HepG2 (cell line): Measurements from ENCODE around the gene IFNA2. TPM values are rescaled to one million over a fixed set of nuclear protein-coding genes. Genes with fewer than 3 reads are reported as not detected.

Experiments used
- AGO2 ChIP-seq: fragments of 200-400 bp; formaldehyde crosslinking; optimal IDR thresholded peaks from 2 replicates; pipeline ENCODE3; 2017; ENCODE audit warnings: mild to moderate bottlenecking, low read depth, low read length, moderate library complexity
- GPN1 ChIP-seq: sonication (generic); formaldehyde crosslinking; IDR thresholded peaks from 2 replicates; pipeline ENCODE4 v1.5.1; 2020; ENCODE audit warnings: missing genetic modification reagents, borderline replicate concordance
- KDM6A ChIP-seq: IDR thresholded peaks from 2 replicates; pipeline ENCODE4 v1.6.1; 2016; ENCODE audit warnings: low read depth
- MED13 ChIP-seq: sonication (generic); formaldehyde crosslinking; IDR thresholded peaks from 2 replicates; pipeline ENCODE4 v1.5.0; 2020; ENCODE audit warnings: missing genetic modification reagents
- NR1H2 ChIP-seq: sonication (generic); formaldehyde crosslinking; IDR thresholded peaks from 2 replicates; pipeline ENCODE4 v1.8.1; 2022; ENCODE audit warnings: low read depth, missing genetic modification reagents, borderline replicate concordance
- NR3C1 ChIP-seq: sonication (generic); formaldehyde crosslinking; IDR thresholded peaks from 2 replicates; pipeline ENCODE4 v1.4.0; 2020; ENCODE audit warnings: missing genetic modification reagents
- PAF1 ChIP-seq: IDR thresholded peaks from 2 replicates; pipeline ENCODE4 v1.6.1; 2016; ENCODE audit warnings: missing genetic modification reagents, missing compliant biosample characterization
- PHB2 ChIP-seq: fragments of 450-650 bp; IDR thresholded peaks from 2 replicates; pipeline ENCODE4 v1.6.1; 2018; ENCODE audit not compliant: partially characterized antibody
- SATB2 ChIP-seq: sonication (generic); formaldehyde crosslinking; IDR thresholded peaks from 2 replicates; pipeline ENCODE4 v1.5.0; 2020; ENCODE audit warnings: missing genetic modification reagents
- SMAD3 ChIP-seq: sonication (generic); formaldehyde crosslinking; IDR thresholded peaks from 2 replicates; pipeline ENCODE4 v1.4.0; 2020; ENCODE audit warnings: missing genetic modification reagents
- SOX5 ChIP-seq: IDR thresholded peaks from 2 replicates; pipeline ENCODE4 v1.6.1; 2016; ENCODE audit warnings: borderline replicate concordance
- ZNF224 ChIP-seq: sonication (generic); formaldehyde crosslinking; IDR thresholded peaks from 2 replicates; pipeline ENCODE4 v1.5.0; 2020; ENCODE audit warnings: mild to moderate bottlenecking, missing genetic modification reagents
- ZNF234 ChIP-seq: sonication (generic); formaldehyde crosslinking; conservative IDR thresholded peaks from 2 replicates; pipeline ENCODE4 v1.5.1; 2020; ENCODE audit warnings: mild to moderate bottlenecking, missing genetic modification reagents
- ZNF274 ChIP-seq: sonication (generic); formaldehyde crosslinking; IDR thresholded peaks from 2 replicates; pipeline ENCODE4 v1.5.1; 2020; ENCODE audit warnings: mild to moderate bottlenecking, missing genetic modification reagents
- ZNF3 ChIP-seq: IDR thresholded peaks from 2 replicates; pipeline ENCODE4 v1.7.0; 2017; ENCODE audit warnings: inconsistent platforms
- ZNF33A ChIP-seq: sonication (generic); formaldehyde crosslinking; IDR thresholded peaks from 2 replicates; pipeline ENCODE4 v1.5.1; 2020; ENCODE audit warnings: missing genetic modification reagents, mild to moderate bottlenecking, moderate library complexity, borderline replicate concordance
- ZNF34 ChIP-seq: sonication (generic); formaldehyde crosslinking; IDR thresholded peaks from 2 replicates; pipeline ENCODE4 v1.4.0; 2020; ENCODE audit warnings: mild to moderate bottlenecking, missing genetic modification reagents, borderline replicate concordance
- ZNF572 ChIP-seq: sonication (generic); formaldehyde crosslinking; IDR thresholded peaks from 2 replicates; pipeline ENCODE4 v1.5.1; 2020; ENCODE audit warnings: mild to moderate bottlenecking, missing genetic modification reagents
- ZNF678 ChIP-seq: sonication (generic); formaldehyde crosslinking; IDR thresholded peaks from 2 replicates; pipeline ENCODE4 v1.4.0; 2020; ENCODE audit warnings: mild to moderate bottlenecking, missing genetic modification reagents
- ZNF841 ChIP-seq: sonication (generic); formaldehyde crosslinking; IDR thresholded peaks from 2 replicates; pipeline ENCODE4 v1.8.1; 2023; ENCODE audit warnings: missing genetic modification reagents, borderline replicate concordance
- polyA plus RNA-seq, 8 experiments: library from polyadenylated mRNA; depleted of rRNA in 3 of 8; stranded (reverse) in 7 of 8; unstranded in 1 of 8; fragments of >200 nt; fragmentation: Illumina TruSeq in 4 of 8; extraction: Trizol in 4 of 8; gene quantifications; 2 replicates each; pipeline versions ENCODE4 v1.2.1 to v1.2.3, GENCODE V29; 2011 to 2016; ENCODE audit warnings: low read depth in 4 of 8, missing spikeins in 1 of 8, mixed read lengths in 1 of 8; ENCODE audit not compliant: insufficient read depth in 1 of 8
- total RNA-seq, 5 experiments: library from RNA; depleted of rRNA; stranded (reverse); fragments of >200 nt; fragmentation: Illumina TruSeq; extraction: Trizol; gene quantifications; 2 replicates each; pipeline ENCODE4 v1.2.3, GENCODE V29; 2016; ENCODE audit warnings: low read depth in 1 of 5
- TF ChIP-seq, protein P1 (sequence below): IDR thresholded peaks from 2 replicates; pipeline ENCODE4 v1.6.1; 2012; ENCODE audit warnings: low read length, improper control_type of control experiment
- TF ChIP-seq, protein P2 (sequence below): sonication (generic); formaldehyde crosslinking; IDR thresholded peaks from 2 replicates; pipeline ENCODE4 v1.9.0; 2021; ENCODE audit warnings: missing genetic modification reagents, mild to moderate bottlenecking, borderline replicate concordance
- TF ChIP-seq, protein P3 (sequence below): sonication (generic); formaldehyde crosslinking; IDR thresholded peaks from 2 replicates; pipeline ENCODE4 v1.4.0; 2020; ENCODE audit warnings: missing genetic modification reagents
- TF ChIP-seq, protein P4 (sequence below): sonication (generic); formaldehyde crosslinking; IDR thresholded peaks from 2 replicates; pipeline ENCODE4 v1.8.0; 2022; ENCODE audit warnings: low read depth, missing genetic modification reagents

The IFNA2 gene
- total and polyA plus RNA-seq, 2 of the 13 experiments (the other 11 are each of a cell fraction or from before 2014, with no cell fraction given): not detected

DNA sequence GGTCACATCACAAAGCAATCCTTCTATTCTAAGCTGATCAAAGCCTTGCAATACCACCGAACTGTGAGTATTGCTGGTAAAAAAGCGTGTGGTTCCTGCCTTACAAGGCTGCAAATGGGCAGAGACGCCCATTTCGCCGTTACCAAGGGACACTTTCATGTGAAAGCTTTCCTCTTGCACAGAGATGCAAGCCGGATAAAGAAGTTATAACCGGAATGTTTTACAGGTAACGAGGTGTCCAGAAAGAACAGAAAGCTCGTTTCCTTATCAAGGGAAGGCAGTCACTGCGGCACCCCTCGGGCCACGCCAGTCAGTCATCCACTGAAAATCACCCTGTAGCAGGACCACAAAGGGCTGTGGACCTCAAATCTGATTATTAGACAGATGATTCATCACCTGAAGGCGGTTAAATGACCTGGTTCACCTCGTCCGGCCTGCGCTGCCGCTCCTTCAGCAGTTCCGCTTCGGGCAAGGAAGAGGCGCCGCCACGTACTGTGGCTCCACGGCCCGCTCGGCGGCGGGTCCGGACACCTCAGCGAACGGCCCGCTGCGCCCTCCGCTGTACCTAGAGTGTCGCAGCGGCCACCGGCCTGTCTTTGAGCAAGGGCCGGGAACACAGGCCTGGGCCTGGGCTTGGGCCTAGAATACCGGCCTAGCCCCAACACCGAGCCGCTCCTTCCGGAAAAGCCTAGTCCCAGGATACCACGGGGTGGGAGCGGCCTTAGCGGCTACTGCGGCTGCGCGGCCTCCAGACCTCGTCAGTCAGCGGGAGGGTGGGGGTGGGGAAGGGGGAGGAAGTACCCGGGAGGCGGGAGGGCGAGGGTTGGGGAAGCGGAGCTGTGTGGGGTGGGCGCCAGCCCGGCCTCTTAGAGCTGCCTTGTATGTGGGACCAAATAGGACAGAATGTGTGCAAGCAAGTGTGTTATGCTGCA, 50.2 kb downstream of the IFNA2 start, which contains the start of gene KLHL9 (continued):
- TF ChIP-seq, protein P1, sequence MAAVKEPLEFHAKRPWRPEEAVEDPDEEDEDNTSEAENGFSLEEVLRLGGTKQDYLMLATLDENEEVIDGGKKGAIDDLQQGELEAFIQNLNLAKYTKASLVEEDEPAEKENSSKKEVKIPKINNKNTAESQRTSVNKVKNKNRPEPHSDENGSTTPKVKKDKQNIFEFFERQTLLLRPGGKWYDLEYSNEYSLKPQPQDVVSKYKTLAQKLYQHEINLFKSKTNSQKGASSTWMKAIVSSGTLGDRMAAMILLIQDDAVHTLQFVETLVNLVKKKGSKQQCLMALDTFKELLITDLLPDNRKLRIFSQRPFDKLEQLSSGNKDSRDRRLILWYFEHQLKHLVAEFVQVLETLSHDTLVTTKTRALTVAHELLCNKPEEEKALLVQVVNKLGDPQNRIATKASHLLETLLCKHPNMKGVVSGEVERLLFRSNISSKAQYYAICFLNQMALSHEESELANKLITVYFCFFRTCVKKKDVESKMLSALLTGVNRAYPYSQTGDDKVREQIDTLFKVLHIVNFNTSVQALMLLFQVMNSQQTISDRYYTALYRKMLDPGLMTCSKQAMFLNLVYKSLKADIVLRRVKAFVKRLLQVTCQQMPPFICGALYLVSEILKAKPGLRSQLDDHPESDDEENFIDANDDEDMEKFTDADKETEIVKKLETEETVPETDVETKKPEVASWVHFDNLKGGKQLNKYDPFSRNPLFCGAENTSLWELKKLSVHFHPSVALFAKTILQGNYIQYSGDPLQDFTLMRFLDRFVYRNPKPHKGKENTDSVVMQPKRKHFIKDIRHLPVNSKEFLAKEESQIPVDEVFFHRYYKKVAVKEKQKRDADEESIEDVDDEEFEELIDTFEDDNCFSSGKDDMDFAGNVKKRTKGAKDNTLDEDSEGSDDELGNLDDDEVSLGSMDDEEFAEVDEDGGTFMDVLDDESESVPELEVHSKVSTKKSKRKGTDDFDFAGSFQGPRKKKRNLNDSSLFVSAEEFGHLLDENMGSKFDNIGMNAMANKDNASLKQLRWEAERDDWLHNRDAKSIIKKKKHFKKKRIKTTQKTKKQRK: no peak
- TF ChIP-seq ZNF224 (peak; percentile 54; the same call in 1 of the 2 replicates), PHB2 (no peak), KDM6A (CRISPR knock-in tag) (no peak), NR3C1 (no peak), ZNF33A (CRISPR knock-in tag) (no peak), ZNF841 (CRISPR knock-in tag) (no peak), MED13 (CRISPR knock-in tag) (no peak), SMAD3 (0 out of 2 replicates have a peak, but pooled peaks have one; percentile 17), ZNF274 (CRISPR knock-in tag) (peak; percentile 48; the same call in 1 of the 2 replicates), ZNF34 (CRISPR knock-in tag) (no peak), GPN1 (CRISPR knock-in tag) (no peak), ZNF678 (peak; percentile 47; the same call in 1 of the 2 replicates), AGO2 (peak; percentile 59), SATB2 (CRISPR knock-in tag) (peak; percentile 40; the same call in 1 of the 2 replicates), SOX5 (no peak; the same call in 1 of the 2 replicates), ZNF234 (CRISPR knock-in tag) (0 out of 2 replicates have a peak, but pooled peaks have one; percentile 22), NR1H2 (0 out of 2 replicates have a peak, but pooled peaks have one; percentile 73), PAF1 (CRISPR knock-in tag) (no peak), ZNF3 (CRISPR knock-in tag) (peak; percentile 34; the same call in 1 of the 2 replicates), ZNF572 (CRISPR knock-in tag) (no peak)
- TF ChIP-seq, protein P2, sequence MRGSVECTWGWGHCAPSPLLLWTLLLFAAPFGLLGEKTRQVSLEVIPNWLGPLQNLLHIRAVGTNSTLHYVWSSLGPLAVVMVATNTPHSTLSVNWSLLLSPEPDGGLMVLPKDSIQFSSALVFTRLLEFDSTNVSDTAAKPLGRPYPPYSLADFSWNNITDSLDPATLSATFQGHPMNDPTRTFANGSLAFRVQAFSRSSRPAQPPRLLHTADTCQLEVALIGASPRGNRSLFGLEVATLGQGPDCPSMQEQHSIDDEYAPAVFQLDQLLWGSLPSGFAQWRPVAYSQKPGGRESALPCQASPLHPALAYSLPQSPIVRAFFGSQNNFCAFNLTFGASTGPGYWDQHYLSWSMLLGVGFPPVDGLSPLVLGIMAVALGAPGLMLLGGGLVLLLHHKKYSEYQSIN: no peak
- TF ChIP-seq, protein P3, sequence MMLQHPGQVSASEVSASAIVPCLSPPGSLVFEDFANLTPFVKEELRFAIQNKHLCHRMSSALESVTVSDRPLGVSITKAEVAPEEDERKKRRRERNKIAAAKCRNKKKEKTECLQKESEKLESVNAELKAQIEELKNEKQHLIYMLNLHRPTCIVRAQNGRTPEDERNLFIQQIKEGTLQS (CRISPR knock-in tag): no peak; the same call in 1 of the 2 replicates
- TF ChIP-seq, protein P4, sequence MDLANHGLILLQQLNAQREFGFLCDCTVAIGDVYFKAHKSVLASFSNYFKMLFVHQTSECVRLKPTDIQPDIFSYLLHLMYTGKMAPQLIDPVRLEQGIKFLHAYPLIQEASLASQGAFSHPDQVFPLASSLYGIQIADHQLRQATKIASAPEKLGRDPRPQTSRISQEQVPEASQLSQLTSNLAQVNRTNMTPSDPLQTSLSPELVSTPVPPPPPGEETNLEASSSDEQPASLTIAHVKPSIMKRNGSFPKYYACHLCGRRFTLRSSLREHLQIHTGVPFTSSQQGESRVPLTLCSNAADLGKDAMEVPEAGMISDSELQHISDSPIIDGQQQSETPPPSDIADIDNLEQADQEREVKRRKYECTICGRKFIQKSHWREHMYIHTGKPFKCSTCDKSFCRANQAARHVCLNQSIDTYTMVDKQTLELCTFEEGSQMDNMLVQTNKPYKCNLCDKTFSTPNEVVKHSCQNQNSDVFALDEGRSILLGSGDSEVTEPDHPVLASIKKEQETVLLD: no peak
